ENCODE data around the gene GRID1.

DNA sequence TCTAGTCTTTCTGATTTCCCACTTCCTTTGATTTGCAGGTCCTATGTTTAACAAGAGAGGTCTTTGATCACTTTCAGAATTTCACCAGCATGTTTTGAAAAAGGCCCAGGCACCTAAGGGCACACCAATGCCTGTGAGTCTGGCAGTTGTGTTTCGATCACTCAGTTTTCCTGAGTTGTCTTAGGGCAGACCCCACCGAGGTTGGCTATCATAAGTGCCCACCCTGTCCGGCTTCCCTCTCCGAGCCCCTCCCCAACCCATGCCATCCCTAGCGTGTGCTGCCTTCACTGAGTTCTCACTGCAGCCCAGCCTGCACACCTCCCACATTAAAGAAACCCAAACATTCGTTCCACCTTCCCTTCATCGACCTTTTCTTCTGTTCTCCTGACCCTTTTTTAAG is 257.9 kb downstream of the GRID1 start:
- TF ChIP-seq CTCF (IDR thresholded peaks at IDR 0.05; ENCODE audit: low read length) (no peak), EZH2 (IDR thresholded peaks at IDR 0.05; ENCODE audit: borderline replicate concordance, low read length) (no peak)
